OCI-M1 (cell line): Measurements from ENCODE around the gene SLC9C2.
"Not testable (repeated sequence)": the region's sequence is repeated elsewhere in the genome, so short reads cannot be mapped to it uniquely, and the experiment has no call there.

Source experiments
- DNase-seq: peaks from one replicate; lab custom pipeline; 2025; lab: John Stamatoyannopoulos, UW

The SLC9C2 gene

GRCh38 chr1:173482683-173483082 lies 120.2 kb downstream of the SLC9C2 start:
- DNase-seq = no peak

- no peak for DNase-seq
Measured at GRCh38 chr1:173481195-173481772, 121.6 kb downstream of the SLC9C2 start.

GRCh38 chr1:173479649-173480048 lies 123.2 kb downstream of the SLC9C2 start:
- DNase-seq = peak; percentile 57

- DNase-seq = peak; percentile 67
Measured at GRCh38 chr1:173478094-173478674, 124.7 kb downstream of the SLC9C2 start.

- peak; percentile 94 for DNase-seq
Measured at GRCh38 chr1:173477286-173478093, 125.4 kb downstream of the SLC9C2 start, which contains the start of gene PRDX6. Gene PRDX6, plus strand, starts transcription at chr1:173477335. Its CDS starts 63 bp downstream, at chr1:173477398.

GRCh38 chr1:173476665-173477285 lies 126.1 kb downstream of the SLC9C2 start:
- peak; percentile 96 for DNase-seq

GRCh38 chr1:173476197-173476664 lies 126.6 kb downstream of the SLC9C2 start:
- DNase-seq = no peak

GRCh38 chr1:173475564-173476196 lies 127.2 kb downstream of the SLC9C2 start:
- DNase-seq = peak; percentile 28

GRCh38 chr1:173474780-173475421 lies 128.0 kb downstream of the SLC9C2 start:
- DNase-seq = not testable (repeated sequence)

GRCh38 chr1:173474097-173474779 lies 128.6 kb downstream of the SLC9C2 start:
- DNase-seq = no peak

GRCh38 chr1:173473599-173474011 lies 129.3 kb downstream of the SLC9C2 start:
- DNase-seq = no peak

- peak; percentile 11 for DNase-seq
Measured at GRCh38 chr1:173470608-173471007, 132.3 kb downstream of the SLC9C2 start.

- DNase-seq = no peak
Measured at GRCh38 chr1:173469656-173470055, 133.2 kb downstream of the SLC9C2 start.

- DNase-seq = no peak
Measured at GRCh38 chr1:173467426-173467825, 135.4 kb downstream of the SLC9C2 start.

GRCh38 chr1:173464185-173464584 lies 138.7 kb downstream of the SLC9C2 start:
- not testable (repeated sequence) for DNase-seq

GRCh38 chr1:173462666-173463065 lies 140.2 kb downstream of the SLC9C2 start:
- not testable (repeated sequence) for DNase-seq

GRCh38 chr1:173459885-173460284 lies 143.0 kb downstream of the SLC9C2 start:
- DNase-seq = no peak

GRCh38 chr1:173454966-173455524 lies 147.8 kb downstream of the SLC9C2 start:
- no peak for DNase-seq

- no peak for DNase-seq
Measured at GRCh38 chr1:173453982-173454381, 148.9 kb downstream of the SLC9C2 start.

GRCh38 chr1:173451981-173452380 lies 150.9 kb downstream of the SLC9C2 start:
- DNase-seq = no peak
